Activated CD8-positive, alpha-beta T cell treated with anti-CD3 and anti-CD28 coated beads for 36 hours (primary cell): ENCODE measurements around the gene TAS2R10. TPM values are rescaled to one million over a fixed set of nuclear protein-coding genes. Genes with fewer than 3 reads are reported as not detected.

Experiments
- ATAC-seq: fragments of 200-7000 bp; cut with Tn5 transposase; one replicate; pipeline ENCODE4 v1.10.0; 2021; ENCODE audit warnings: mild to moderate bottlenecking, moderate library complexity
- CTCF ChIA-PET: fragments of 350-600 bp; sonication (Branson Sonifier 250); formaldehyde crosslinking; loops from one replicate; lab custom pipeline; 2021; ENCODE audit warnings: antibody characterized with exemption; lab: Charles Lee
- POLR2A ChIA-PET: fragments of 350-600 bp; sonication (Branson Sonifier 250); formaldehyde crosslinking; loops from one replicate; lab custom pipeline; 2021; ENCODE audit warnings: antibody characterized with exemption; lab: Charles Lee
- DNase-seq: peaks from one replicate; pipeline ENCODE4 v3.0.0-alpha.2; 2020
- H3K27ac Mint-ChIP-seq: one replicate; pipeline ENCODE4 v1.8.0; 2021; ENCODE audit warnings: mild to moderate bottlenecking, mixed read lengths
- H3K27me3 Mint-ChIP-seq: one replicate; pipeline ENCODE4 v1.8.0; 2021; ENCODE audit warnings: mixed read lengths
- H3K36me3 Mint-ChIP-seq: one replicate; pipeline ENCODE4 v1.8.0; 2021; ENCODE audit warnings: low read depth, mixed read lengths
- H3K4me1 Mint-ChIP-seq: one replicate; pipeline ENCODE4 v1.8.0; 2021; ENCODE audit warnings: low read depth, mixed read lengths
- H3K4me3 Mint-ChIP-seq: one replicate; pipeline ENCODE4 v1.8.0; 2021; ENCODE audit warnings: mild to moderate bottlenecking, moderate library complexity, mixed read lengths
- H3K9me3 Mint-ChIP-seq: one replicate; pipeline ENCODE4 v1.8.0; 2021; ENCODE audit warnings: mixed read lengths
- CTCF ChIP-seq: fragments of 200-600 bp; IDR thresholded peaks from one replicate; pipeline ENCODE4 v1.8.0; 2022; ENCODE audit warnings: antibody characterized with exemption, mild to moderate bottlenecking
- intact Hi-C: fragments of 100-400 bp; cut with micrococcal nuclease; formaldehyde crosslinking; loops from one replicate; pipeline ENCODE4 v1.10.0; 2022
- total RNA-seq, 2 experiments: library from RNA; stranded (reverse); gene quantifications; one replicate each; pipeline ENCODE4 v1.2.3, GENCODE V29; 2021

TAS2R10 gene
- total RNA-seq, result not detected

- no peaks in the 10 kb centered on the region for H3K27me3 Mint-ChIP-seq
- H3K36me3 Mint-ChIP-seq, result no peaks in the 10 kb centered on the region
- no peaks in the 10 kb centered on the region for H3K4me1 Mint-ChIP-seq
- no peak within 1 kb of the TSS for H3K4me3 Mint-ChIP-seq
- CTCF ChIA-PET, result interaction anchor here (1.0 to 1.5 kb wide), 2 partner anchors 9 to 373 kb away, joined by 3 read pairs; no protein-coding TSS in a partner anchor
- no peak for TF ChIP-seq CTCF
- intact Hi-C loops, result no loop called here
- H3K27ac Mint-ChIP-seq, result no peak within 1 kb of the TSS
- H3K9me3 Mint-ChIP-seq, result no peaks in the 10 kb centered on the region
- POLR2A ChIA-PET, result no interaction called here
- ATAC-seq, result no peak
- no peak for DNase-seq
Measured at GRCh38 chr12:10826258-10826657, at the start of gene TAS2R10. TAS2R10 (minus strand) TSS chr12:10826358; CDS start chr12:10826269, 89 bp downstream.

- CTCF ChIA-PET, result interaction anchor here (1.0 to 1.1 kb wide), 2 partner anchors 17 to 614 kb away, joined by 3 read pairs; no protein-coding TSS in a partner anchor
- POLR2A ChIA-PET, result no interaction called here
Measured at GRCh38 chr12:10873378-10873777, 47.2 kb upstream of the TAS2R10 start.

GRCh38 chr12:10867381-10867780 is 41.2 kb upstream of the TAS2R10 start:
- Mint-ChIP-seq H3K9me3 (peaks cover 11% of the 10 kb centered on the region), H3K4me3 (no peak overlapping the region), H3K36me3 (peaks cover 33% of the 10 kb centered on the region), H3K4me1 (no peaks in the 10 kb centered on the region), H3K27ac (no peak overlapping the region), H3K27me3 (no peaks in the 10 kb centered on the region)
- ChIA-PET POLR2A (no interaction called here), CTCF (no interaction called here)
- no peak for ATAC-seq
- intact Hi-C loops, result no loop called here
- no peak for TF ChIP-seq CTCF
- no peak for DNase-seq

More at GRCh38 chr12:10873378-10873777, 47.2 kb upstream of the TAS2R10 start:
- intact Hi-C loops, result no loop called here
- DNase-seq (no peak), ATAC-seq (no peak)
- no peak overlapping the region for H3K4me3 Mint-ChIP-seq
- H3K36me3 Mint-ChIP-seq, result peaks cover 24% of the 10 kb centered on the region
- H3K4me1 Mint-ChIP-seq, result no peaks in the 10 kb centered on the region
- no peaks in the 10 kb centered on the region for H3K27me3 Mint-ChIP-seq
- no peak for TF ChIP-seq CTCF
- no peak overlapping the region for H3K27ac Mint-ChIP-seq
- peaks cover 7% of the 10 kb centered on the region for H3K9me3 Mint-ChIP-seq

GRCh38 chr12:10863512-10864218 is 37.5 kb upstream of the TAS2R10 start:
- ChIA-PET POLR2A (no interaction called here), CTCF (no interaction called here)
- Mint-ChIP-seq H3K27ac (no peak overlapping the region), H3K4me3 (no peak overlapping the region), H3K27me3 (no peaks in the 10 kb centered on the region), H3K4me1 (no peaks in the 10 kb centered on the region), H3K9me3 (peaks cover 24% of the 10 kb centered on the region), H3K36me3 (peaks cover 44% of the 10 kb centered on the region)
- no peak for DNase-seq
- no peak for TF ChIP-seq CTCF
- intact Hi-C loops, result no loop called here
- ATAC-seq, result no peak

- H3K4me1 Mint-ChIP-seq, result no peaks in the 10 kb centered on the region
- DNase-seq, result no peak
- ATAC-seq, result no peak
- no peak overlapping the region for H3K4me3 Mint-ChIP-seq
- POLR2A ChIA-PET, result no interaction called here
- CTCF ChIA-PET, result no interaction called here
- intact Hi-C loops, result no loop called here
- TF ChIP-seq CTCF, result no peak
- no peaks in the 10 kb centered on the region for H3K27me3 Mint-ChIP-seq
- H3K36me3 Mint-ChIP-seq, result peaks cover 61% of the 10 kb centered on the region
- peaks cover 42% of the 10 kb centered on the region for H3K9me3 Mint-ChIP-seq
- H3K27ac Mint-ChIP-seq, result no peak overlapping the region
Measured at GRCh38 chr12:10861366-10861765, 35.2 kb upstream of the TAS2R10 start.
